ENCODE measurements around the gene HOXB1.
"Not testable (repeated sequence)": the region's sequence is repeated elsewhere in the genome, so short reads cannot be mapped to it uniquely, and the experiment has no call there.

HOXB1 gene

DNA sequence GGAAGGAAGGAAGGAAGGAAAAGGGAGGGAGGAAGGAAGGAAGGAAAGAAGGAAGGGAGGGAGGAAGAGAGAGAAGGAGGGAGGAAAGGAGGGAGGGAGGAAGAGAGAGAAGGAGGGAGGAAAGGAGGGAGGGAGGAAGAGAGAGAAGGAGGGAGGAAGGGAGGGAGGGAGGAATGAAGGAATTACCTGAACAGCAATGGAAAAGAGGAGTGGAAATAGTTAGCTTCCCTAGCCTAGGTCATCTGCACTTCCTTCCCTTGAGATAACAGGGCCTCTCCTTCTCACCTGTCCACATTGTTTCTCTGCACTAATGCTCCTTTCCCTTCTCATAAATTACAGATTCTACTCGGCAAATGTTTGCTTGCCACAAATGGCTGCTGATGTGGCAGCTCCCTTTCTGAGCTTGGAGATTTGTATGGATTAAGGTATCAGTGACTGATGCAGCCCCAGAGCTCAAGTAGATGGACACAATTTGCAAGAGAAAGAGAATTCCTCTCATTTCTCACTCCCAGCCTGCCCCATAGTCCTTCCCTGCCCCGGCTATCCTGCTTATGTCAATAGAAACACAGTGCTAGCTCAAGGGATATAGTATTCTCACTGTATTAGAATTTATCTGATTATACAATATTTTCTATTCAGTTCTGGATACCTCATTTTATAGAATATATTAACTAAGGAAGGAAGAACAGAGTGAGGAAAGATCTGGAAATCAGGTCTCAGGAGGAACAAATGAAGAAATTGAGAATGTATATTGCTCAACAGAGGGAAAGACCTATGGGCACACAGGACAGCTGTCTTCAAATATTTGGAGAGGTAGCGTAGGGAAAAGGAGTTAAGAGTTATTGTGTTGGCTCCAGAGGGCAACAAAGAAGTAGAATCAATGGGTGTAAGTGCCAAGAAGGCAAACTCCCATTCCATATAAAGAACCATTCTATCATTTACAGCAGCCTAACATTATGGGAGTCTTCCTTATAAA lies 14.6 kb downstream of the HOXB1 start:
- DNase-seq: no peak

DNA sequence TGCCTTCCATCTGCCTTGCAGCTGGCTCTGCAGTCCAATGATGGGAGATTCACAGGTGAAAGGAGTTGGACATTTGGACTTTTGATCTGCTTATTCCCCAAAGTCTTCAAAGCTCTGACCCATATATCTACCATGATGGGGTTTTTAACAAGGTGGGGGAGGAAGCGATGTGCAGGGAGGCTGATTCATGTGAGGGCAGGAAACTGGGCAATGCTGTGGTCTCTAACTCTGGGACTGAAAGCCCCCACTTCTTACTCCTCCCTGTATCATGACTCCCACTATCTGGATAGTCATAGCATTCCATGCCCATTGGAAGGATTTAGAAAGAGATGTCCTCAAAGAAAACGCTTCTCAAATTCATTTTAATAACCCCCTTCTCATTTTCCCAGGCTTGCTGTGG lies 16.3 kb downstream of the HOXB1 start:
- no peak for DNase-seq

GRCh38 chr17:48513666-48514455 lies 16.9 kb downstream of the HOXB1 start:
- no peak for DNase-seq

GRCh38 chr17:48513097-48513496 lies 17.7 kb downstream of the HOXB1 start:
- DNase-seq: no peak

DNA sequence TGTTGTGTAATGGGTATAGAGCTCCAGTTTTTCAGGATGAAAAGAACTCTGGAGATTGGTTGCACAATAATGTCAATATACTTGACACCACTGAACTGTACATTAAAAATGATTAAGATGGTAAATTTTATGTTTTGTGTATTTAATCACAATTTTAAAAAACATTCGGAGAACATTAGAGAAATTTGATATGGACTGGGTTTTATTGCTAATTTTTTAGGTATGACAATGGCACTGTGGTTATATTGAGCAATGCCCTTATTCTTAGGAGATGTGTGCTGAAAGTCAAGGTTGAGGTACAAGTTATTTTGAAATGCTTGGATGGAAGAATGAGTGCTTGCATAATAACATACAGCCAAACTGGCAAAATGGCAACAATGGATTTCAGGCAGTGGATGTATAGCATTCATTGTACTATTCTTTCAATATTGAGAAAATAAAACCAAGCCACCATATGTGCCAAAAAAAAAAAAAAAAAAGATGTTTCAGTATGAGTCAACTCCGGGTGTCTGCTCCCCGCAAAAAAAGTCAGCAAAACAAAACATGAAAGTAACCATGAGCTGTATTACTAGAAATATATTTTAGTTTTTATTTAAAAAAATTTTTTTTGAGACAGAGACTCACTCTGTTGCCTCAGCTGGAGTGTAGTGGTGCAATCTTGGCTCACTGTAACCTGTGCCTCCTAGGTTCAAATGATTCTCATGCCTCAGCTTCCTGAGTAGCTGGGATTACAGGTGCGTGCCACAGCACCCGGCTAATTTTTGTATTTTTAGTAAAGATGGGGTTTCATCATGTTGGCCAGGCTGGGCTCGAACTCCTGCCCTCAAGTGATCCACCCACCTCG lies 19.8 kb downstream of the HOXB1 start:
- no peak for DNase-seq

GRCh38 chr17:48510381-48510760 lies 20.4 kb downstream of the HOXB1 start:
- no peak for DNase-seq

DNA sequence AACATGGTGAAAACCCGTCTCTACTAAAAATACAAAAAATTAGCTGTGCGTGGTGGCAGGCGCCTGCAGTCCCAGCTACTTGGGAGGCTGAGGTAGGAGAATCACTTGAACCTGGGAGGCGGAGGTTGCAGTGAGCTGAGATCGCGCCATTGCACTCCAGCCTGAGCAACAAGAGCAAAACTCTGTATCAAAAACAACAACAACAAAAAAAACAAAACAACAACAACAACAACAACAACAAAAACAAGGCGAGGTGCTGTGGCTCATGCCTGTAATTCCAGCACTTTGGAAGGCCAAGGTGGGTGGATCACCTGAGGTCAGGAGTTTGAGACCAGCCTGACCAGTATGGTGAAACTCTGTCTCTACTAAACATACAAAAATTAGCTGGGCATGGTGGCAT lies 21.1 kb downstream of the HOXB1 start:
- not testable (repeated sequence) for DNase-seq

- no peak for DNase-seq
Observed at GRCh38 chr17:48506246-48506645, 24.6 kb downstream of the HOXB1 start.

GRCh38 chr17:48505788-48506187 lies 25.0 kb downstream of the HOXB1 start:
- DNase-seq: peak; percentile 71

DNA sequence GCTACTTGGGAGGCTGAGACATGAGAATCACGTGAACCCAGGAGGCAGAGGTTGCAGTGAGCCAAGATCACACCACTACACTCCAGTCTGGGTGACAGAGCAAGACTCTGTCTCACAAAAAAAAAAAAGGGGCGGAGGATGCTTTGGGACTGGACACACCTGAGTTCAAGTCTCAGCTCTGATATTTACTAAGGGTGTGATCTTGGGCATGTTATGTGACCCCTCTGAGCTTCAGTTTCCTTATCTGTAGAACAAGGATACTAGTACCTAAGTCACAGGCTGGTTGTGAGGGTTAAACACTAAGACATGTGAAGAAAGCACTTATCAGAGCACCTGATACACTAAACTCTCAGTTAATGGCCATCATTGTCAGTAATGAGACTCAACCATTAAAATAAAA lies 25.9 kb downstream of the HOXB1 start:
- no peak for DNase-seq

DNA sequence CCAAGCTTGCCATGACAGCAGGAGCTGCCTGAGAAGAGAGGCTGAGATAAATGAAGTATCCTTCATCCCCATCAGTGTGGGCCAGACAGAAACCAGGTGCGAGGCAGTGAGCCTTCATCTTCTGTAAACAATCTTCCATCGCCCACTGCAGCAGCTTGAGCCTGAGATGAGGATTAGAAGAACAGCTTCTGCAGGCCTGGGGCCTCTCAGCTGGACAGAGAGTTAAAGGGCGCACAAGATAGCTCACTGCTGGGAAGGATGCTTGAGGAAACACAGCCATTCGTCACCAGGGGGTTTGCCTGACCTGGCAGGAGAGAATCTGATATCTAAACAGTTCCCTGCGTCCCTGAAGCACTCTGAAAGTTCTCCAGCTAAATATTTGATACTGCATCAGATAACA lies 27.1 kb downstream of the HOXB1 start:
- DNase-seq: no peak

GRCh38 chr17:48502901-48503300 lies 27.9 kb downstream of the HOXB1 start:
- DNase-seq: no peak

- no peak for DNase-seq
Observed at GRCh38 chr17:48502312-48502711, 28.5 kb downstream of the HOXB1 start.

DNA sequence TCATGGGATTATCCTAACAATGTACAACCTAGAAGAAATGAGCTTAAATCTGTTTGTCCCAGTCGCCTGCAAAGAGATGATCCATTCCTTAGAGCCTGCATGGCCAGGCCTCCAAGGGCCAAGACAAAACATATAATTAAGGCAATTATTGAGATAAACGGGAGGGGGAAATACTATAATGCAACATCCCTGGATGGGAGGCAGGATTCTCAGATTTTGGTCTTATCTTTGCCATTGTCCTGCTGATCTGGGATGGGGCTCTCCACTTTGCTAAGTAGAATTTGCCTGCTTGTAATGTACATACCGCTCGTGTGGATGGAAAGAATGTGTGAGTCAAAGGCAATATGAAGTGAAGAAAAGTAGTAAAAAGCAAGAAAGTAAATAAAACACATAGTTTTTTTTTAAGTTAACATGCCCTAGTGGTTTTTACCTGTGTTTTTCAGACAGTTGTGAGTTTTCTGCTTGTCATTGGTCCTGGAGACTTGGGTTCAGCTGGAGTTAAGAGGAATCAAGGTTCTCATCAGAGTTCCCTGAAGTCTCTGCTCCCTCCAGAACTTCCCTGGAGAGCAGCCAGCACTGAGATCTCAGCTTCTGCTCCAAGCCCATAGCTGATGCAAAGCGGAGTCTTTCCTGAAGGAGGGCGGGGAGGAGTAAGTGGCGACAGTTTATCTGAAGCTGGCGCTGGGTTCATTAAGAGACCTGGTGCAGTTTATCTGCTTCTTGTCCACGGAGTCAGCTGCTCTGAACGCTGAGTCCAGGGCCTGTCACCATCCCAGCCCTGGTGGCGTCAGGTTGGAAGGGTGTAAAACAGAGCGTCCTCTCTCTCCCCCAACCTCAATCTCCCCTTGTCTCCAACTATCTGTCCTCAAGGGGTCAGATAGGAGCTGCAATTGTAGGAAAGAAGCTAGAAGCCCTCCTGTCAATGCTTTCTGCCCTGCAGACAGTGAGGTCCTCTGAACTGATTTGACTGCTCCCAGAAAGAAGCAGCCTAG lies 30.1 kb downstream of the HOXB1 start:
- no peak for DNase-seq

DNA sequence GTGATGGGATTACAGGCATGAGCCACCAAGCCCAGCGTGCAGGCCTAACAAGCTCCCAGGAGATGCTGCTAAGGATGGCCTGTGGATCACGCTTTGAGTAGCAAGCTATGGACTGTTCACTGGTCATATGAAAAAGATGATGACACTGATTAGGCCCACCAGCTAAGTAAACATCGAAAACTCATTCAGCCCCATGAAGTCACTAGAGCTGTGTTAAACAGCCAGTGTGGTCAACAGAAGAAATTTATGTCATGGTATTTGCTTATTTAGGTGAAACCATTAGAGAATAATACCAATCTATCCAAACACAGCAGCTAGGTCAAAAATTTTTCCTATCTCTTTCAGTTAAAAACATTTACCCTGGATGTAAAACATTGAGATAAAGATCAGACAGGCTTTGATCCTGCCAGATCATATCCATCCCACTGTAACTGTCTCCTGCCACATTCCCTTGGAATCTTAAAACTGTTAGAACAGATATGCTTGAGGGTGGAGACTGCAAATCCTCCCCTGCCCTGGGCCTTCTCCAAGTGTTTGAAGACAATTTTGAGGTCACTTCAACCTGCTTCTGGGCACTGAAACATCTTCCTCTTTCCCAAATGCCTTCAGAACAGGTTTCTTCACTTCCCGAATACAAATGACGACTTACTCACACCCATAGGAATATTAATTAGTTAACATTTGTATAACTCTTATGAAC lies 30.9 kb downstream of the HOXB1 start:
- DNase-seq: no peak

- DNase-seq: no peak
Observed at GRCh38 chr17:48499248-48499647, 31.6 kb downstream of the HOXB1 start.

DNA sequence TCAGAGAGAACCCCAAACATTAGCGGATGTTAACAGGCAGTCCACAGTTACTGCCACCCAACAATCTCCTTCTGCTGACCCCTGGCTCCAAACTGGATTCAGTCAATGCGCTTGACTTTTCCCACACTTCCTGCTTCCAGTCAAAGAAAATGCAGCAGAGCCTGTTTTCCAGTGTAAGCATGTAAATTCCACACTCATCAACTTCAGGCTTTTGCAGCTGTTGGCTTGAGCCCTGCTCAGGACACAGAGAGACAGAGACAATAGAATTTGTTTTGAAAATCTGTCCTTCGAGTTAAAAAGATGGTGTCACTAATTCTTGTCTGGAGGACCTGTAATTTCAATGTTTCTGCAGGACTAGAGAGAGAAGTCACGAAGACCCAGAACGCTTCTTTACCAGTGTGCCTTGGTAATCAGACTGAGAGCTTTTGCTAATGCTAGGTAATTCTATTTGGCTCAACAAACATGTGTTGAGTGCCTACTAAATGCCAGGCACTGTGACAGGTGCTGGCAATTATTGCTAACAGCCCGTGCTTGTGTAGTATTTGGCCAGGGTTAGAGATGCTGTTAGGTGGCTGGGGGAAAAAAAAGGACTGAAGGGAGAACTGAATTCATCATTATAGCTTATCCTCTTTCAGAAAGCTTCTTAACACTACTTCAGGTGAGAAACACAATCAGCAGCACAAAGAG lies 32.5 kb downstream of the HOXB1 start:
- no peak for DNase-seq

DNA sequence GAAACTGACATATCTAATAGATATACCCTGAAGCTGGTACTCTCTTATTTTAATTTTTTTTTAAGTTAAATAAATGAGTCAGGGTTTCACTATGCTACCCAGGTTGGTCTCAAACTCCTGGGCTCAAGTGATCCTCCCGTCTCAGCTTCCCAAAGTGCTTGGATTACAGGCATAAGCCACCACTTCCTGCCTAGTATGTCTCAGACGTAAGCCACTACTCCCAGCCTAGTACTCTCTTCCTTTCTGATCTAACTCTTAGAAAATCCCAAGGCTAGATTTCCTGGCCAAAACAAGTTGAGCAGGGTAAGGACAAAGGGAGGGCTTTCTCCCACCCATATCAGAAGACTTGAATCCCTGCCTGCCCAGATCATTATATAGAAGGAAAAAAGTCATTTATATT lies 33.7 kb downstream of the HOXB1 start:
- no peak for DNase-seq

DNA sequence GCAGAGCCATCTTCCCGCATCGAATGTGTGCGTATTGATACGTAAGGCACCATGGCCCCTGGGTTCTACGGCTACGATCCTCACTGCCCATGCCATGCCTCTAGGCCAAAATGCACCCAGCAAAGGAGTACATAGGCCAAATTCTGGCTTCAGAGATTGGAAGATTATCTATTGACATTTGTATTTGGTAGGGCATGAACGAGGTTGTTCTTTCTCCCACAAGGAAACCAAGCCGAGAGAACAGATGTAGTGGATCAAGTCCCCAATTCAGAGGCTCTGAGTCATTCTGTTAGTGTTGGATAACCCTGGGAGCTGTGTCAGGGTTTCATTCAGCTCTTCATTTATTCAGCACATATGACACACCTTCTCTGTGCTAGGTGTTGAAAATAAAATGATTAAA lies 36.5 kb downstream of the HOXB1 start:
- DNase-seq: no peak

Data from NCI-H510A (cell line).